GM12892 (cell line): ENCODE measurements around the gene TTC36.

ENCODE experiments used
- POLR2A ChIP-seq: IDR thresholded peaks from 2 replicates; pipeline ENCODE4 v1.6.1; 2011; ENCODE audit warnings: low read depth, low read length, control low read depth
- POLR2AphosphoS5 ChIP-seq: IDR thresholded peaks from 2 replicates; pipeline ENCODE4 v1.6.1; 2011; ENCODE audit warnings: low read depth, low read length, control low read depth

- TF ChIP-seq POLR2A (no peak), POLR2AphosphoS5 (no peak)
Measured at GRCh38 chr11:118533769-118534729, 6.8 kb downstream of the TTC36 start.
